ENCODE data around the gene AGFG2.

AGFG2 gene

DNA sequence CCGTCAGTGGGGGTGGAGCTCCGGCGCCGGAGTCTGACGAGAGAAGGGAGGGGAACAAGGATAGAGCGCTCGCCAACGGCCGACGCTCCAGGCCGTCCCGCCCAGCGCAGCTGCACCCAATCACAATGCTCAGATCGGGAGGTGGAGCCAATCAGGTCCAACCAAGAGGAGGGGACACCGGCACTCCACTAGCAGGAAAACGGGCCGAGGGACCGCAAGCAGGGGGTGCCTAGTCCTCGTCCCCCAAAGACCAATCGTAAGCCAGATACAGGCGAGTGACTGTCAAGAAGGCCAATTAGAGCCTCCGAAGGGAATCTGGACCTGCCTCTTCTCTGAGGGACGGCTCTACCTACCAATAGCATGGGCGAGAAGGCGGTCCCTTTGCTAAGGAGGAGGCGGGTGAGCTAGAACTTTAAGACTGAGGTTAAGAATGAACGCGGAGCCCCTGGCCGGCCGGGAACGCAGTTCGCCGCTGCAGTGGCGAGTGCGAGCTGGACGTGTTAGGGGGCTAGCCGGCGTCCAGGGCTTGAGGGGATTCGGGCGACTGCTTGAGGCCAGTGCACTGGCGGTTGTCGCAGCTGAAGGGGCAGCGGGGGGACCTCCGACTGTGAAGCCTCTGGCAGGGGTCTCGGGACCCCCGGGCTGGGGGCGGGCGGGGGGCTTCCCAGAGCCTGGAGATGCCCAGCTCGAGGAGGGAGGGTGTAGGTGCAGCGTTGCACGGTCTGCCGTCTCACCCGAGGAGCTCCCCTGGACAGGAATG is 47.4 kb downstream of the AGFG2 start, which contains the start of gene FBXO24:
FBXO24 (plus strand) TSS at position 63 of the 760 bp plus-strand sequence; CDS start at position 361, 298 bp downstream.
- peaks cover 18% of the 10 kb centered on the region for H3K4me1 Mint-ChIP-seq (ENCODE audit: low read depth)
- H3K36me3 Mint-ChIP-seq (ENCODE audit: low read depth): peaks cover 17% of the 10 kb centered on the region
- H3K27ac Mint-ChIP-seq: peak within 1 kb of the TSS; percentile 97
- DNase-seq (ENCODE audit: low spot score): peak; percentile 100
- H3K27me3 Mint-ChIP-seq (ENCODE audit: low read depth): peaks cover 8% of the 10 kb centered on the region
- H3K9me3 Mint-ChIP-seq: no peaks in the 10 kb centered on the region
- H3K4me3 Mint-ChIP-seq: peak within 1 kb of the TSS; percentile 98

DNA sequence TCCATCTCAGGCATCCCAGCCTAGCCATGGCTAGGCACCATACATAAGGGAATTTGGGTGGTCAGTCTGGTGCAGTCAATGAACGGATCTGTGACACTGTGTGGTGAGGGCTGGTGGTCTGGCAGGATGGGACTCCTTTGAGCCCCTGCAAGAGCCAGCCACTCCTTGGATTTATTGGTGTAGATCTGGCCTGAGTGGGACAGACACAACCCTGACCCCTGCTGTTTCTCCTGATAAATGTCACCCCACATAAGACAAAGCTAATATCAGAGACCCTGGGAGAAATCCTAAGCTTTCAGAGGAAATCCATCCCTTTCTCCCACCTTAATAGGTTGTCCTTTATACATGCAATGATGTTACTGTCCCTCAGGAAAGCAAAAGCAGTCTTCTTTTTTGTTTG is 49.4 kb downstream of the AGFG2 start:
- H3K9me3 Mint-ChIP-seq: no peaks in the 10 kb centered on the region
- H3K4me3 Mint-ChIP-seq: peak overlapping the region; percentile 64
- no peak overlapping the region for H3K27ac Mint-ChIP-seq
- peaks cover 11% of the 10 kb centered on the region for H3K27me3 Mint-ChIP-seq (ENCODE audit: low read depth)
- peaks cover 15% of the 10 kb centered on the region for H3K4me1 Mint-ChIP-seq (ENCODE audit: low read depth)
- no peak for DNase-seq (ENCODE audit: low spot score)
- peaks cover 6% of the 10 kb centered on the region for H3K36me3 Mint-ChIP-seq (ENCODE audit: low read depth)

- no peak overlapping the region for H3K27ac Mint-ChIP-seq
These were observed 50.4 kb downstream of the AGFG2 start for GRCh38 chr7:100589341-100589947.

DNA sequence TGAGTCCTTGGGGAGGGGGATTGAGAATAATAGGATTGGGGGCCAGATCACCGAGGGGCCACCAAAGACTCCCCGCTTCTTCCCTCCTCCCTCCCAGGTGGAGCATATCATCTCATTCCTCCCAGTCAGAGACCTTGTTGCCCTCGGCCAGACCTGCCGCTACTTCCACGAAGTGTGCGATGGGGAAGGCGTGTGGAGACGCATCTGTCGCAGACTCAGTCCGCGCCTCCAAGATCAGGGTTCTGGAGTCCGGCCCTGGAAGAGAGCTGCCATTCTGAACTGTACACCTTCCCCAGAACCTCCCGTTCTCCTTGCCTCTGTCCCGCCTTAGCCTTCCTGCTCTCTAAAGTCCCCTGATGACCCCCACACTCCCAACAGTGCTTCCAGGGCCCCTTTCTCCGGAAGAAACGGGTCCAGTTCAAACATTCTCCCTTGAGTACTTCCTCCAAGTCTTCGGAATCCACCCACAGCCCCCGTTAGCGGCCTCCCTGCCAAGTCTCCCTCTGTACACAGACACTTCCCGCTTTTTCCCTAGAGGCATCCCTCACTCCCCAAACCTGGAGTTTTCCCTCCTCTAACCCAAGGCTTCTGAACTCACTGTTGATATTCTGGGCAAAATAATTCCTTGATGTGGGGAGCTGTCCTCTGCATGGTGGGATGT is 51.2 kb downstream of the AGFG2 start:
- H3K36me3 Mint-ChIP-seq (ENCODE audit: low read depth): no peaks in the 10 kb centered on the region
- H3K4me3 Mint-ChIP-seq: no peak overlapping the region
- DNase-seq (ENCODE audit: low spot score): no peak
- H3K4me1 Mint-ChIP-seq (ENCODE audit: low read depth): peaks cover 7% of the 10 kb centered on the region
- H3K27me3 Mint-ChIP-seq (ENCODE audit: low read depth): peaks cover 11% of the 10 kb centered on the region
- no peaks in the 10 kb centered on the region for H3K9me3 Mint-ChIP-seq
- H3K27ac Mint-ChIP-seq: no peak overlapping the region

More at GRCh38 chr7:100589341-100589947, 50.4 kb downstream of the AGFG2 start:
- DNase-seq (ENCODE audit: low spot score): no peak
- H3K4me1 Mint-ChIP-seq (ENCODE audit: low read depth): peaks cover 10% of the 10 kb centered on the region
- H3K9me3 Mint-ChIP-seq: no peaks in the 10 kb centered on the region
- no peak overlapping the region for H3K4me3 Mint-ChIP-seq
- no peaks in the 10 kb centered on the region for H3K36me3 Mint-ChIP-seq (ENCODE audit: low read depth)
- H3K27me3 Mint-ChIP-seq (ENCODE audit: low read depth): peaks cover 11% of the 10 kb centered on the region

GRCh38 chr7:100591596-100591995 is 52.6 kb downstream of the AGFG2 start:
- H3K9me3 Mint-ChIP-seq: no peaks in the 10 kb centered on the region
- peaks cover 11% of the 10 kb centered on the region for H3K27me3 Mint-ChIP-seq (ENCODE audit: low read depth)
- no peak for DNase-seq (ENCODE audit: low spot score)
- no peak overlapping the region for H3K4me3 Mint-ChIP-seq
- peaks cover 6% of the 10 kb centered on the region for H3K4me1 Mint-ChIP-seq (ENCODE audit: low read depth)
- H3K36me3 Mint-ChIP-seq (ENCODE audit: low read depth): no peaks in the 10 kb centered on the region
- no peak overlapping the region for H3K27ac Mint-ChIP-seq

GRCh38 chr7:100595188-100595587 is 56.2 kb downstream of the AGFG2 start:
- no peaks in the 10 kb centered on the region for H3K36me3 Mint-ChIP-seq (ENCODE audit: low read depth)
- no peak for DNase-seq (ENCODE audit: low spot score)
- peaks cover 5% of the 10 kb centered on the region for H3K4me1 Mint-ChIP-seq (ENCODE audit: low read depth)
- no peak overlapping the region for H3K27ac Mint-ChIP-seq
- H3K27me3 Mint-ChIP-seq (ENCODE audit: low read depth): peaks cover 7% of the 10 kb centered on the region
- H3K9me3 Mint-ChIP-seq: no peaks in the 10 kb centered on the region
- H3K4me3 Mint-ChIP-seq: no peak overlapping the region

DNA sequence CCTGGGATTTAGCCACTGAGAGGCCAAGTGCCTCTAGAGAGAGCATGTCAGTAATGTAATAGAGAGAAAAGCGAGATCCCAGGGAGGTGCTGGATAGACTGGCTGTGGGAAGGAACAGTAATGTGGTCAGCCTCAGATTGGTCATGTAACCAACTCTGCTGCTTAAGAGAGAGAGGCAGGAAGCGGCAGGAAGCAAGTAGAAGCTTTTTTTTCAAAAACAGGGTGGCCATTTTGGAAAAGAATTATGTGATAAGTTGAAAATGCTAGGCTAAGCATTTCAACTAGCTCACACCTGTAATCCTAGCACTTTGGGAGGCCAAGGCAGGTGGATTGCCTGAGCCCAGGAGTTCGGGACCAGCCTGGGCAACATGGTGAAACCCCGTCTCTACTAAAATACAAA is 59.4 kb downstream of the AGFG2 start:
- Mint-ChIP-seq H3K27ac (no peak overlapping the region), H3K4me1 (ENCODE audit: low read depth) (peaks cover 4% of the 10 kb centered on the region), H3K27me3 (ENCODE audit: low read depth) (no peaks in the 10 kb centered on the region), H3K9me3 (no peaks in the 10 kb centered on the region), H3K4me3 (no peak overlapping the region), H3K36me3 (ENCODE audit: low read depth) (no peaks in the 10 kb centered on the region)
- no peak for DNase-seq (ENCODE audit: low spot score)

DNA sequence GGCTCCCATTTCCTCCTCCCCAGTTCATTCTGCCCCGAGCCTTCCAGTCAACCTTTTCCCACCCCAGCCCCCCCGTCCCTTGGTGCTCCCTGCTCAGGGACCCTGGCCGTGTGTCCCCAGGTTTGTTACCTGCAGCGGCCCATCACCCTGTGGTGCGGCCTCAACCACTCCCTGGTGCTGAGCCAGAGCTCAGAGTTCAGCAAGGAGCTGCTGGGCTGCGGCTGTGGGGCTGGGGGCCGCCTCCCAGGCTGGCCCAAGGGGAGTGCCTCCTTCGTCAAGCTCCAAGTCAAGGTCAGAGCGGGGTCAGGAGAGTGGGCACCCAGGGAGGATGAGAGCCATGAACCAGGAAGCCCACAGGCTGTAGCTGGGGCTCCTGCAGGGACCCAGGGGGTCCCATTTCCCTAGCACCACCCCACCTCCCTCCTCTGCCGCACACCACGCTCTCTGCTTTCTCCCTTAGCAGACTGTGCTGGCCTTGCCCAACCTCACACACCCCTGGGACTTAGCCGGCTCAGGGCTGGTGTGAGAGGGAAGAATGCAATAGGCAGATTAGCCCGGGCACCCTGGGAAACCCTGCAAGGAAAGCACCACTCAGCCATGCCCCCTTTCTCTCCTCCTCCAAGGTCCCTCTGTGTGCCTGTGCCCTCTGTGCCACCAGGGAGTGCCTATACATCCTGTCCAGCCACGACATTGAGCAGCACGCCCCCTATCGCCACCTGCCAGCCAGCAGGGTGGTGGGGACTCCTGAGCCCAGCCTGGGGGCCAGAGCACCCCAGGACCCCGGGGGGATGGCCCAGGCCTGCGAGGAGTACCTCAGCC is 61.1 kb downstream of the AGFG2 start:
- Mint-ChIP-seq H3K4me1 (ENCODE audit: low read depth) (peaks cover 9% of the 10 kb centered on the region), H3K27ac (no peak overlapping the region), H3K9me3 (no peaks in the 10 kb centered on the region), H3K27me3 (ENCODE audit: low read depth) (no peaks in the 10 kb centered on the region), H3K36me3 (ENCODE audit: low read depth) (no peaks in the 10 kb centered on the region), H3K4me3 (no peak overlapping the region)
- DNase-seq (ENCODE audit: low spot score): no peak

GRCh38 chr7:100600730-100601038 is 61.7 kb downstream of the AGFG2 start:
- H3K9me3 Mint-ChIP-seq: no peaks in the 10 kb centered on the region
- no peak overlapping the region for H3K4me3 Mint-ChIP-seq
- H3K36me3 Mint-ChIP-seq (ENCODE audit: low read depth): no peaks in the 10 kb centered on the region
- no peaks in the 10 kb centered on the region for H3K27me3 Mint-ChIP-seq (ENCODE audit: low read depth)
- H3K27ac Mint-ChIP-seq: no peak overlapping the region
- peaks cover 13% of the 10 kb centered on the region for H3K4me1 Mint-ChIP-seq (ENCODE audit: low read depth)
- no peak for DNase-seq (ENCODE audit: low spot score)

DNA sequence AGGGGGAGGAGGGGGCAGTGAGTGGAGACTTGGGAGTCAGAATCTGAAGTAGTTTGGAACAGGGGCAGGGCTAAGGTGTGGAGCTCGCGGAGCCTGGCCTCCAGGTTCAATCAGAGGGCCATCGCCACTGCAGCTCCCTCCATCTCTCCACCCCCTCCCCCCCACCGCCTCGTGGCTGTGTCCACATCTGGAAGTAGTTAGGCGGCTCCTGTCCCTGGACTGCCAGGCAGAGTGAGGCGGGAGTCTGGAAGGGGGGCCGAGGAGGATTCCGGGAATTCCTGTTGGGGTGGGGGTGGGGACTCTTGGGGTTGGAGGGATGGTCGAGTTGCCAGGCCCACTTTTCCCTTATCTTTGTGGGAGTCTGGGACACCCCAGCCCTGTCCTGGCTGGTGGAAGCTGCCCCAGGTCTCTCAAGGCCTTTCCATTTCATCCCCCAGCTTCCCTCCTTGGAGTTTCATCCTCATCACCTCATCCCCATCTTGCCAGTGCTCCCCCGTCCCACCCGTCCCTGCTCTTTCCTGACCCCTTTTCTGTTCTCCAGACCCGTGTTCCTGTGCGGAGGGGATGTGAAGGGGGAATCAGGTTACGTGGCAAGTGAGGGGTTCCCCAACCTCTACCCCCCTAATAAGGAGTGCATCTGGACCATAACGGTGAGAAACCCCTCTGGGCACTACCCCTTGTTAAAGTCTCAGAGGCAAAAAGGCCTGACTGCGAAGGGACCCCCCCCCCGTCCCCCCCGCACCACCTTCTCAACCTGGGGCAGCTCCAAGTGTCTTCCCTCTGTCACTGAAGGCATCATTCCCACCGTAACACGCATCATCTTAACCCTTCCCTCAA is 64.1 kb downstream of the AGFG2 start:
- H3K4me3 Mint-ChIP-seq: peak overlapping the region; percentile 87
- no peaks in the 10 kb centered on the region for H3K27me3 Mint-ChIP-seq (ENCODE audit: low read depth)
- H3K4me1 Mint-ChIP-seq (ENCODE audit: low read depth): peaks cover 16% of the 10 kb centered on the region
- DNase-seq (ENCODE audit: low spot score): no peak
- no peak overlapping the region for H3K27ac Mint-ChIP-seq
- no peaks in the 10 kb centered on the region for H3K9me3 Mint-ChIP-seq
- no peaks in the 10 kb centered on the region for H3K36me3 Mint-ChIP-seq (ENCODE audit: low read depth)

GRCh38 chr7:100603726-100604027 is 64.7 kb downstream of the AGFG2 start:
- H3K27me3 Mint-ChIP-seq (ENCODE audit: low read depth): no peaks in the 10 kb centered on the region
- H3K4me3 Mint-ChIP-seq: peak overlapping the region; percentile 87
- H3K27ac Mint-ChIP-seq: peak overlapping the region; percentile 88
- H3K36me3 Mint-ChIP-seq (ENCODE audit: low read depth): no peaks in the 10 kb centered on the region
- peaks cover 12% of the 10 kb centered on the region for H3K4me1 Mint-ChIP-seq (ENCODE audit: low read depth)
- no peaks in the 10 kb centered on the region for H3K9me3 Mint-ChIP-seq
- no peak for DNase-seq (ENCODE audit: low spot score)

GRCh38 chr7:100604028-100604975 is 65.3 kb downstream of the AGFG2 start:
- DNase-seq (ENCODE audit: low spot score): peak; percentile 80
- no peaks in the 10 kb centered on the region for H3K36me3 Mint-ChIP-seq (ENCODE audit: low read depth)
- H3K9me3 Mint-ChIP-seq: no peaks in the 10 kb centered on the region
- peak overlapping the region; percentile 88 for H3K27ac Mint-ChIP-seq
- peaks cover 12% of the 10 kb centered on the region for H3K4me1 Mint-ChIP-seq (ENCODE audit: low read depth)
- H3K27me3 Mint-ChIP-seq (ENCODE audit: low read depth): no peaks in the 10 kb centered on the region
- peak overlapping the region; percentile 91 for H3K4me3 Mint-ChIP-seq
